ENCODE measurements around the gene OCIAD1.

DNA sequence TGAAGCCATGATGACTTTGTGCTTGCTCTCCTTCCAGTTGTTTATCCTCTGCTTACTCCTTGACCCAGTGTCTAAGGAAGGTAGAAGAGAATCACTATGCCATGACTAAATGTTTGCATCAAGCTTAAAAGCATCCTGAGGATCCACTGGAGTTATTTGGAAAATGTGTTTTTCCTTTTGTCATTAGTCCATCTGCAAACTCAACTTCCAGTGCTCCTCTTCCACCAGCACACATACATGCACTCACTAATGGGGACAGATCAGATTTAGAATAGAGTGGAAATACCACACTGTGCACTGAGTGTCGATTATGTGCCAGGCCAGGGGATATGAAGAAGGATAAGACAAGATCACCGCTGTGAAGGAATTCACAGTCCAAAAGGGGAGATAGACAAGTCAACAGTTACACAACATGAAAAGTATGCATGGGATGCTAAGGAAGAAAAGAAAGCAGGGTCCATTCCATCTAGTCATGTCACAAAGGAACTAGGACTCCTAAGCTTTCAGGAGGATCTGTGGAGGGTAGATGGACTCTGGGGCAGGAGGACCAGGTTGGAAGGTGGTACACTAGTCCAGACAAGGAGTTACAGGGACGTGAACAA, 73.8 kb downstream of the OCIAD1 start:
- no peak for TF ChIP-seq HNRNPLL (IDR thresholded peaks at IDR 0.05; ENCODE audit: low read depth, low read length, poor library complexity, severe bottlenecking)
- TF ChIP-seq ZNF264 (CRISPR knock-in tag; IDR thresholded peaks at IDR 0.05) = no peak
- no peak for TF ChIP-seq POLR2A (IDR thresholded peaks at IDR 0.05; ENCODE audit: insufficient read depth in 1 of 2, low read depth in 2 of 2, low read length in 2 of 2)
- TF ChIP-seq POLR2AphosphoS5 (IDR thresholded peaks at IDR 0.05; ENCODE audit: low read depth, low read length) = no peak
- TF ChIP-seq, protein P1, sequence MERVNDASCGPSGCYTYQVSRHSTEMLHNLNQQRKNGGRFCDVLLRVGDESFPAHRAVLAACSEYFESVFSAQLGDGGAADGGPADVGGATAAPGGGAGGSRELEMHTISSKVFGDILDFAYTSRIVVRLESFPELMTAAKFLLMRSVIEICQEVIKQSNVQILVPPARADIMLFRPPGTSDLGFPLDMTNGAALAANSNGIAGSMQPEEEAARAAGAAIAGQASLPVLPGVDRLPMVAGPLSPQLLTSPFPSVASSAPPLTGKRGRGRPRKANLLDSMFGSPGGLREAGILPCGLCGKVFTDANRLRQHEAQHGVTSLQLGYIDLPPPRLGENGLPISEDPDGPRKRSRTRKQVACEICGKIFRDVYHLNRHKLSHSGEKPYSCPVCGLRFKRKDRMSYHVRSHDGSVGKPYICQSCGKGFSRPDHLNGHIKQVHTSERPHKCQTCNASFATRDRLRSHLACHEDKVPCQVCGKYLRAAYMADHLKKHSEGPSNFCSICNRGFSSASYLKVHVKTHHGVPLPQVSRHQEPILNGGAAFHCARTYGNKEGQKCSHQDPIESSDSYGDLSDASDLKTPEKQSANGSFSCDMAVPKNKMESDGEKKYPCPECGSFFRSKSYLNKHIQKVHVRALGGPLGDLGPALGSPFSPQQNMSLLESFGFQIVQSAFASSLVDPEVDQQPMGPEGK (CRISPR knock-in tag; IDR thresholded peaks at IDR 0.05) = no peak
- TF ChIP-seq, protein P2, sequence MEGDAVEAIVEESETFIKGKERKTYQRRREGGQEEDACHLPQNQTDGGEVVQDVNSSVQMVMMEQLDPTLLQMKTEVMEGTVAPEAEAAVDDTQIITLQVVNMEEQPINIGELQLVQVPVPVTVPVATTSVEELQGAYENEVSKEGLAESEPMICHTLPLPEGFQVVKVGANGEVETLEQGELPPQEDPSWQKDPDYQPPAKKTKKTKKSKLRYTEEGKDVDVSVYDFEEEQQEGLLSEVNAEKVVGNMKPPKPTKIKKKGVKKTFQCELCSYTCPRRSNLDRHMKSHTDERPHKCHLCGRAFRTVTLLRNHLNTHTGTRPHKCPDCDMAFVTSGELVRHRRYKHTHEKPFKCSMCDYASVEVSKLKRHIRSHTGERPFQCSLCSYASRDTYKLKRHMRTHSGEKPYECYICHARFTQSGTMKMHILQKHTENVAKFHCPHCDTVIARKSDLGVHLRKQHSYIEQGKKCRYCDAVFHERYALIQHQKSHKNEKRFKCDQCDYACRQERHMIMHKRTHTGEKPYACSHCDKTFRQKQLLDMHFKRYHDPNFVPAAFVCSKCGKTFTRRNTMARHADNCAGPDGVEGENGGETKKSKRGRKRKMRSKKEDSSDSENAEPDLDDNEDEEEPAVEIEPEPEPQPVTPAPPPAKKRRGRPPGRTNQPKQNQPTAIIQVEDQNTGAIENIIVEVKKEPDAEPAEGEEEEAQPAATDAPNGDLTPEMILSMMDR (CRISPR knock-in tag; IDR thresholded peaks at IDR 0.05) = no peak
- no peak for TF ChIP-seq HCFC1 (IDR thresholded peaks at IDR 0.05; ENCODE audit: low read depth, low read length)
